CD14-positive monocyte (primary cell): Measurements from ENCODE around the gene RBM41. TPM values are rescaled to one million over a fixed set of nuclear protein-coding genes. Genes with fewer than 3 reads are reported as not detected.
"Not testable (repeated sequence)": the region's sequence is repeated elsewhere in the genome, so short reads cannot be mapped to it uniquely, and the experiment has no call there.

ENCODE experiments used
- DNase-seq, 3 donors: peaks; one replicate each; pipeline ENCODE4 v3.0.0-alpha.2; 2011 to 2022
- H2AFZ ChIP-seq: 2 replicates; pipeline ENCODE4 v1.6.0; 2012; ENCODE audit warnings: mild to moderate bottlenecking, low read depth, low read length, inconsistent platforms; ENCODE audit not compliant: insufficient read depth, poor library complexity, severe bottlenecking
- H3K27ac ChIP-seq, 2 donors: 1 replicate in 1 of 2; 2 replicates in 1 of 2; pipeline ENCODE4 v1.5.1; 2012 to 2013; ENCODE audit warnings: low read length in 2 of 2, control low read depth in 1 of 2, inconsistent platforms in 1 of 2, low read depth in 1 of 2, mild to moderate bottlenecking in 1 of 2
- H3K27me3 ChIP-seq, 2 donors: one replicate each; pipeline versions ENCODE4 v1.6.0 to v1.6.1; 2011 to 2013; ENCODE audit warnings: low read length in 2 of 2; ENCODE audit not compliant: control insufficient read depth in 2 of 2, insufficient read depth in 2 of 2
- H3K36me3 ChIP-seq, 2 donors: replicated peaks in 1 of 2; 1 replicate in 1 of 2; 2 replicates in 1 of 2; pipeline versions ENCODE4 v1.5.1 to v1.6.1; 2012 to 2013; ENCODE audit warnings: low read length in 2 of 2, control low read depth in 1 of 2, inconsistent platforms in 1 of 2, mild to moderate bottlenecking in 1 of 2; ENCODE audit not compliant: insufficient read depth in 2 of 2, control insufficient read depth in 1 of 2
- H3K4me1 ChIP-seq, 2 donors: 1 replicate in 1 of 2; 2 replicates in 1 of 2; pipeline versions ENCODE4 v1.5.1 to v1.6.1; 2012 to 2013; ENCODE audit warnings: low read length in 2 of 2, control low read depth in 1 of 2, inconsistent platforms in 1 of 2, mild to moderate bottlenecking in 1 of 2, moderate library complexity in 1 of 2; ENCODE audit not compliant: insufficient read depth in 2 of 2, control insufficient read depth in 1 of 2
- H3K4me2 ChIP-seq: replicated peaks from 2 replicates; pipeline ENCODE3; 2012; ENCODE audit warnings: low read length, moderate library complexity, mild to moderate bottlenecking; ENCODE audit not compliant: poor library complexity, severe bottlenecking; ENCODE audit errors: extremely low read depth
- H3K4me3 ChIP-seq, 3 experiments: fragments of 200-600 bp in 1 of 3; sonication (generic) in 1 of 3; replicated peaks in 1 of 3; 1 replicate in 2 of 3; 2 replicates in 1 of 3; pipeline ENCODE4 v1.5.1; 2011 to 2013; ENCODE audit warnings: low read length in 3 of 3, mild to moderate bottlenecking in 3 of 3, control low read depth in 2 of 3, low read depth in 2 of 3, inconsistent platforms in 1 of 3, moderate library complexity in 1 of 3
- H3K79me2 ChIP-seq: 2 replicates; pipeline ENCODE4 v1.6.0; 2012; ENCODE audit warnings: mild to moderate bottlenecking, control low read depth, inconsistent platforms, low read length, moderate library complexity; ENCODE audit not compliant: insufficient read depth
- H3K9ac ChIP-seq: 2 replicates; pipeline ENCODE4 v1.6.0; 2017; ENCODE audit warnings: low read length, mild to moderate bottlenecking; ENCODE audit not compliant: insufficient read depth, poor library complexity, severe bottlenecking
- H3K9me3 ChIP-seq, 2 donors: replicated peaks in 1 of 2; 1 replicate in 1 of 2; 2 replicates in 1 of 2; pipeline versions ENCODE4 v1.5.1 to v1.6.1; 2012 to 2013; ENCODE audit warnings: low read length in 2 of 2, control low read depth in 1 of 2; ENCODE audit not compliant: control insufficient read depth in 1 of 2, insufficient read depth in 1 of 2
- H4K20me1 ChIP-seq: 2 replicates; pipeline ENCODE4 v1.6.0; 2012; ENCODE audit warnings: mild to moderate bottlenecking, low read length, control low read depth, moderate library complexity; ENCODE audit not compliant: insufficient read depth
- H3K27ac Mint-ChIP-seq, 7 donors: one replicate each; pipeline ENCODE4 v1.8.0; 2020; ENCODE audit warnings: mild to moderate bottlenecking in 7 of 7, mixed read lengths in 7 of 7, moderate library complexity in 6 of 7, inconsistent platforms in 2 of 7
- H3K27me3 Mint-ChIP-seq, 3 donors: one replicate each; pipeline ENCODE4 v1.8.0; 2021 to 2022; ENCODE audit warnings: low read depth in 3 of 3, mild to moderate bottlenecking in 3 of 3, mixed read lengths in 3 of 3, moderate library complexity in 3 of 3, inconsistent platforms in 1 of 3
- H3K36me3 Mint-ChIP-seq, 2 donors: one replicate each; pipeline ENCODE4 v1.8.0; 2020; ENCODE audit warnings: mixed read lengths in 2 of 2, inconsistent platforms in 1 of 2, mild to moderate bottlenecking in 1 of 2
- H3K4me1 Mint-ChIP-seq: one replicate; pipeline ENCODE4 v1.8.0; 2020; ENCODE audit warnings: mild to moderate bottlenecking, mixed read lengths
- H3K4me3 Mint-ChIP-seq, 2 donors: one replicate each; pipeline ENCODE4 v1.8.0; 2020; ENCODE audit warnings: mild to moderate bottlenecking in 2 of 2, mixed read lengths in 2 of 2, moderate library complexity in 1 of 2
- H3K9me3 Mint-ChIP-seq, 7 donors: one replicate each; pipeline ENCODE4 v1.8.0; 2020 to 2022; ENCODE audit warnings: mixed read lengths in 7 of 7, mild to moderate bottlenecking in 6 of 7, moderate library complexity in 6 of 7, inconsistent platforms in 2 of 7
- CTCF ChIP-seq: fragments of 200-600 bp; IDR thresholded peaks from one replicate; pipeline ENCODE4 v1.8.0; 2022; ENCODE audit warnings: antibody characterized with exemption, mild to moderate bottlenecking
- WGBS: methylation state at CpG from one replicate; pipeline ENCODE4 v1.1.5; 2013; ENCODE audit warnings: missing lambda C conversion rate; ENCODE audit not compliant: insufficient coverage; 5-methylcytosine and 5-hydroxymethylcytosine counted together
- intact Hi-C, 2 donors: fragments of 100-400 bp; cut with micrococcal nuclease; formaldehyde crosslinking; loops; one replicate each; pipeline versions ENCODE4 v1.15.0 to v1.15.1; 2023
- polyA plus RNA-seq, 3 donors: library from polyadenylated mRNA; depleted of rRNA in 1 of 3; unstranded in 2 of 3; stranded (reverse) in 1 of 3; fragments of 300-500 nt in 2 of 3; fragments of >200 nt in 1 of 3; fragmentation: Illumina TruSeq in 2 of 3; gene quantifications; 1 replicate in 2 of 3; 2 replicates in 1 of 3; pipeline ENCODE4 v1.2.3, GENCODE V29; 2012 to 2021

Gene RBM41
- polyA plus RNA-seq, 3 donors, result 3.9 to 9.5 (median 8.6) TPM

DNA sequence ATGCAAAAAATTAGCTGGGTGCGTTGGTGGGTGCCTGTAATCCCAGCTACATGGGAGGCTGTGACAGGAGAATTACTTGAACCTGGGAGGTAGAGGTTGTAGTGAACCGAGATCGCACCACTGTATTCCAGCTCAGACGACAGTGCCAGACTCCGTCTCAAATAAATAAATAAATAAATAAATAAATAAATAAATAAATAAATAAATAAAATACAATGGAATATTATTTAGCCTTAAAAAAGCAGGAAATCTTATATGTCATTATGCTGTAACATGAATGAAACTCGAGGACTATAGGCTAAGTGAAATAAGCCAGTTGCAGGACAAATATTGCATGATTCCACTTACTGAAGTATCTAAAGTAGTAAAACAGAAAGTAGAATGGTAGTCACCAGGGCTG, 42.5 kb downstream of the RBM41 start:
- H3K4me3 Mint-ChIP-seq, result no peak overlapping the region
- no peak overlapping the region for H3K27ac Mint-ChIP-seq

GRCh38 chrX:107057731-107058130, 60.9 kb downstream of the RBM41 start:
- intact Hi-C loops, result not testable (repeated sequence)
- WGBS, result 83% methylated on average over 1 of the region's 3 CpGs

More for the DNA sequence above, 42.5 kb downstream of the RBM41 start:
- no peaks in the 10 kb centered on the region for H3K4me1 Mint-ChIP-seq
- no peak for DNase-seq
- H3K4me1 ChIP-seq, result no peaks in the 10 kb centered on the region
- H3K36me3 ChIP-seq, result peaks cover 0 to 4% of the 10 kb centered on the region in 2 donors
- no peaks in the 10 kb centered on the region for H3K27me3 ChIP-seq
- H2AFZ ChIP-seq, result no peak overlapping the region
- no peaks in the 10 kb centered on the region for H4K20me1 ChIP-seq
- no peaks in the 10 kb centered on the region for H3K9me3 ChIP-seq
- H3K36me3 Mint-ChIP-seq, result peaks cover 7 to 8% of the 10 kb centered on the region in 2 donors
- intact Hi-C loops, result no loop called here
- no peak for TF ChIP-seq CTCF
- no peak overlapping the region for H3K4me3 ChIP-seq
- no peaks in the 10 kb centered on the region for H3K79me2 ChIP-seq
- no peaks in the 10 kb centered on the region for H3K27me3 Mint-ChIP-seq
- no peak overlapping the region for H3K27ac ChIP-seq
- H3K9ac ChIP-seq, result no peak overlapping the region
- H3K9me3 Mint-ChIP-seq, result peaks cover 0 to 13% (median 4%) of the 10 kb centered on the region in 7 donors
- no peak overlapping the region for H3K4me2 ChIP-seq
- WGBS, result no CpG with 5 or more reads among the region's 6 CpGs

More at GRCh38 chrX:107057731-107058130, 60.9 kb downstream of the RBM41 start:
- not testable (repeated sequence) for H3K36me3 Mint-ChIP-seq, H3K9ac ChIP-seq, H3K4me2 ChIP-seq, H3K79me2 ChIP-seq, H3K4me1 ChIP-seq, H3K27me3 ChIP-seq, H3K9me3 ChIP-seq, H3K4me1 Mint-ChIP-seq, H3K4me3 ChIP-seq, H4K20me1 ChIP-seq, H3K27me3 Mint-ChIP-seq, H3K27ac ChIP-seq, H3K27ac Mint-ChIP-seq, H3K4me3 Mint-ChIP-seq, DNase-seq, H2AFZ ChIP-seq, H3K9me3 Mint-ChIP-seq, H3K36me3 ChIP-seq
